HTERT RPE-1 (cell line): Measurements from ENCODE around the gene ISL2.

Experiments
- in situ Hi-C: fragments of 300-500 bp; cut with MboI; formaldehyde crosslinking; loops from 4 replicates; pipeline ENCODE4 v1.14.3; 2020; ENCODE audit warnings: low sequenced_read_pairs

ISL2 gene

DNA sequence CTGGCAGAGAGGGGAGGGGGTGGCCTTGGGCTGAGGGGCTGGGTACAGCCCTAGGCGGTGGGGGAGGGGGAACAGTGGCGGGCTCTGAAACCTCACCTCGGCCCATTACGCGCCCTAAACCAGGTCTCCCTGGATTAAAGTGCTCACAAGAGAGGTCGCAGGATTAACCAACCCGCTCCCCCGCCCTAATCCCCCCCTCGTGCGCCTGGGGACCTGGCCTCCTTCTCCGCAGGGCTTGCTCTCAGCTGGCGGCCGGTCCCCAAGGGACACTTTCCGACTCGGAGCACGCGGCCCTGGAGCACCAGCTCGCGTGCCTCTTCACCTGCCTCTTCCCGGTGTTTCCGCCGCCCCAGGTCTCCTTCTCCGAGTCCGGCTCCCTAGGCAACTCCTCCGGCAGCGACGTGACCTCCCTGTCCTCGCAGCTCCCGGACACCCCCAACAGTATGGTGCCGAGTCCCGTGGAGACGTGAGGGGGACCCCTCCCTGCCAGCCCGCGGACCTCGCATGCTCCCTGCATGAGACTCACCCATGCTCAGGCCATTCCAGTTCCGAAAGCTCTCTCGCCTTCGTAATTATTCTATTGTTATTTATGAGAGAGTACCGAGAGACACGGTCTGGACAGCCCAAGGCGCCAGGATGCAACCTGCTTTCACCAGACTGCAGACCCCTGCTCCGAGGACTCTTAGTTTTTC, 4.9 kb downstream of the ISL2 start:
- in situ Hi-C loops = no loop called here

DNA sequence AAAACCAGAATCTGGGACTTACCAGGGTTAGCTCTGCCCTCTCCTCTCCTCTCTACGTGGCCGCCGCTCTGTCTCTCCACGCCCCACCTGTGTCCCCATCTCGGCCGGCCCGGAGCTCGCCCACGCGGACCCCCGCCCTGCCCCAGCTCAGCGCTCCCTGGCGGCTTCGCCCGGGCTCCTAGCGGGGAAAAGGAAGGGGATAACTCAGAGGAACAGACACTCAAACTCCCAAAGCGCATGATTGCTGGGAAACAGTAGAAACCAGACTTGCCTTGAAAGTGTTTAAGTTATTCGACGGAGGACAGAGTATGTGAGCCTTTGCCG, 5.4 kb downstream of the ISL2 start:
- in situ Hi-C loops = no loop called here

DNA sequence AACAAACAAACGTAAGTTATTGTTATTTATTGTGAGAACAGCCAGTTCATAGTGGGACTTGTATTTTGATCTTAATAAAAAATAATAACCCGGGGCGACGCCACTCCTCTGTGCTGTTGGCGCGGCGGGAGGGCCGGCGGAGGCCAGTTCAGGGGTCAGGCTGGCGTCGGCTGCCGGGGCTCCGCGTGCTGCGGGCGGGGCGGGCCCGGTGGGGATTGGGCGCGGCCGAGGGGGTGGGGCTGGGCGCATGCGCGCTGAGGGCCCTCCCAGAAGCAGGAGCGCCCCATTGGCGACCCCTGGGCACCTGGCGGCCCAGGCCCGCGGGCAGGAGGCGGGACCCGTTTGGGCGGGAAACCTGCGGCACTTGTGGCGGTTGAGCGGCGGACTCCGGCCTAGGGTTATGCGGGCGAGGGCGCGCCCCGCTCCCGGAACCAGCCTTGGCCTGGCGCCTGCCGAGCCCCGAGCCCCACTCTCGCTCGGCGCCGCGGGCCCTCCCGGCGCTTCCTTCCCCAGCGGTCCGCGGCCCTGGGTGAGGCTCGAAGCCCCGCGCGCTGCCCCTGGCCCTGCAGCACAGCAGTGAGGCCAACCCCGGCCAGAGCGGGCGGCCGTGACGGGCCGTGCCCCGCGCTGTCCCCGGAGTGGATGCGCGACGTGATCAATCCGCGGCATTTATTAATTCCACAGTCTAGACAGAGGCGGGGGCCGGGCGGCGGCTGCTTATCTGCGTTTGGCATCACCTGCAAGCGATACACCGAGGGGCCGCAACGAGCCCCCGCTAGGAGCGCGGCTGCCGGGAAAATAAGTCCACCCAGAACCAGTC, 6.0 kb downstream of the ISL2 start:
- in situ Hi-C loops = no loop called here

DNA sequence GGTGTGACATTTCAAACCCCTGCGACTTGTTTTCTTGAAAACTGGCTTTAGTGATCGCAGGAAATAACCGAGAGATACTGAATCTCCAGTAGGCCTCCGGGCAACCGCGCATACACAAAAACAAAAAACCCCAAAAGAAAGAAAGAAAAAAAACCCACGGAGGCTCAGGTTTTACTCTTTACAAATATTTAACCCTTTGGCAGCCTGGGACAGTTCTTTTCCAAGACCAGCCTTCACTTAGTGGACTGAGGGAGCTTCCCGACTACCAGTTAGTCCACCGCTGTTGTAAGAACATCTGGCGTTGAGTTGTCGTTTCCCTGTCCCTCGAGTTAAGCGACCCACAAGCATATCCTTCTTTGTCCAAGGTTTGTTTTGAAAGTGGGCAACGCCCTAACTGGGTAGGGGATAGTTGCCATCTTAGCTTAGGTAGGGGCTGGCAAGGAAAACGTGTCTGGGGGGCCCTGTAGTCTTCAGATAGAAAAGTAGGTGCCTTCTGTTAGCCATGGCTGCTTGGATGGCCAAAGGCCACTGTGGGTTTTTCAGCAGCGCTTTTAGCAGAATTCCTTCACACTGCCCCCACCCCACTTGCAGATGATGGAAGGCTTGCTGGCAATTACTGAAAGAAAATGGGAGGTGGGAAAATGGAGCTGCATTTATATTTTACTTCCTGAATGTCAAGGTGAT, 6.9 kb downstream of the ISL2 start:
- in situ Hi-C loops = no loop called here

DNA sequence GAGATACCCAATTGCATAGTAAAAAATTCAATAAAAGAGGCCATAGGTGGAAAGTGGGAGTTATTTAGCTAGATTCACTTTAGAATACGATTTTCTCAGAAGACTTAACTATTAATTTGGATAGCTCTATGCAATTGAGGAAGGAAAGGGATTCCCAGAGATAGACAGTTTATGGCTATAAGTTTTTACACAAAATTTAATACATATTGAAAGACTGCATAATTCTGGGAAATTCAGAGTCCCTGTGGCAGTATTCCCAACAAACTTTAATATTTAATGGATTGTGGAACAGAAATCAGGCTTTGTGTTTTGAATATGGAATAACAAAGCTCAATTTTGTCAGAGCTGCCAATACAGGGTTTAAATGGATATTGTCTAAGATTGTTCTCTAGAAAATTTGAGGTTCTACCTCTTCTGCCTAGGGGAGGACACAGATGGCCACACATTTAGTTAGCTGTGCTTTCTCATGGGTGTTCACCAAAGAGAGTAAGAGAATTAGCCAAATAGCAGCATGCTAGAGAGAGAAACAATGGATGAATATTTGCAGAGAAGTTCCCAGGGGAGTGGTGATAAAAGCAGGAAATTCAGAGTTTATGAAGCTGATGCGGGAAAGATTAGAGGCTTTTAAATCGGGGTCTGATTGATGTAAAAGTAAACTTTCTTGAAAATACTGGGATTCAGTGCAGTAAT, 8.5 kb downstream of the ISL2 start:
- in situ Hi-C loops = no loop called here

DNA sequence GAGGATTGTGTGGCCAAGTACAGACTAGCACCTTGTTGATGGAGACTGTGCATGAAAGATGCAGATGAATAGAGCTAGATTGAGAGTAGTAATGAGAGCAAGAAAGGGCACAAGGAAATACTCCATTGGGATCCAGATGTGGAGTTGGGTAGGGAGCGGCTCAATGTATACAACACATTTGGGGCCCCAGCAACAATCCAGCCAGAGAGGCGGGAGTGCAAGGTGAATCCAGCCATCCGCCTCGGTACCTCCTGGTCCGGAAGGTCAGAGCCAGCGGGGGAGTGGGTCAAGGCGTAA, 9.0 kb downstream of the ISL2 start:
- in situ Hi-C loops = no loop called here

DNA sequence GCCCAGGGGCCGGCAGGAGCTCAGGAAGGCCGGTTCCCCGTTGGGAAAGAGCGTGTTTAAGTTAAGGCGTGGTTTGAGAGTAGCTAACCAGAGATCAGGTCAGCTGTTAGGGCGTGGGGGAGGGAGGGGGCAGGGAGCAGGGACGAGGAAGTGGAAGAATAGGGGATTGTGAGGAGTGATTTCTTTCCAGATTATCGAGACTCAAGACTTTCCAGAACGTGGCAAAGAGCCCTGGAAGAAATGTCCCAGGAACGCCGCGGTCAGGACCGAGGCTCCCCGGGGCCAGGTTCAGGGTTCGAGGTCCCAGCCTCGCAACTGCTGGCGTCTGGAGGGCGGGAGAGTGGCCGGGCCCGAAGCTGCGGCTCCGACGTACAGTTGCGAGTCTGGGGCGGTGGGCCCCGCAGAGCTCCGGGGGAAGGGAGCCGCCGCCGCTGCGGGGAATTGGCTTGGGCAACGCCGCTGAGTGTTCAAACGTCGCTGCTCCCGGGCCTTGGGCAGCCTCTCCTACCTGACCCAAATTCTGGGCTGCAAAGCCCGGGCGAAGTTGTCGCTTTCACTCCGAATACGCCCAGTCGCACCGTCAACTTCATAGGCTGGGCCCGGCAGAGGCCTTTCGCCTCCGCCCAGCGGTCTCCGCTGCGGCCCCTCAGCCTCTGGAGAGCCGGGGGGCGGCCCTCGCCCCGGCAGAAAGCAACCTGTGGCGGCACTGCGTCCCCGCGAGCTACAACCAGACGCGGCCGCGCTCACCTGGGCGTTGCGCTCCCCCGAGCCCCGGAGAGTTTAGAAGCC, 9.5 kb downstream of the ISL2 start:
- in situ Hi-C loops = no loop called here

DNA sequence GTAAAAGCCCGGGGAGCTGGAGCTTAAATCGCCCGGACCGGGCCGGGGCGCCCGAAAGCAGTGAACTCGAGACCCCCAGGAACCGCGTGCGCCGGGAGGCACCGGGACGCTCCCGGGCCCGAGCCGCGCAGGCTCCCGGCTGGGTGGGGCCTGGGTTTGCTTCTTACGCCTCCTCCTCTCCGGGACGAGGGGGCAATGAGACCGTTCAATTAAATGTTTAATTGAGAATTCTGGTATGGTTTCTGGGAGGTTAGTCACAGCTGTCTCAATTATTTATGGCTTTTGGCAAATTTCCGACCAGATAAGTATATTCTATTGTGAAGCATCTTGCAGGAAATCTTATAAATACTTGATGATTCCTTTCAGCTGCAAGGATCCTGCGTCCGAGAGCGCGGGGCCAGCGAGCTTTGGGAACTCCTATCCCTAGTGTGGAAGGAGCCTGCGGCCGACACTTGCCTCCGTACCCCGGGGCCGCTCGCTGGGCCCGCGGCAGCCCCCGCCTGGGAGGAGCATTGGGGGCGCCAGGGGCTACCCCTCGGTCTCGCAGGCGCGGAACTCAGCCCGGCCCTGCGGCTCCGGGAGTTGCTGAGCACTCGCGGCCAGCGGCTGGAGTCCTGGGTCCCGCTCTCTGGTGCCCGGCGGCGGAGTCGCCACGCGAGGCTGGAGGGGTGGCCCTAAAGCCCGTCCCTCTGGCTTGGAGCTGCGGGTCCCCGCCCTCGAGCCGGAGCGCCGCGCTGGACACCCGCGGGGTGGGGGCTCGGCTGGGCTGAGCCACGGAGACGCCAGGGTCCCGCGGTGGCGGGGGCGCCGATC, 10.3 kb downstream of the ISL2 start:
- in situ Hi-C loops = no loop called here

DNA sequence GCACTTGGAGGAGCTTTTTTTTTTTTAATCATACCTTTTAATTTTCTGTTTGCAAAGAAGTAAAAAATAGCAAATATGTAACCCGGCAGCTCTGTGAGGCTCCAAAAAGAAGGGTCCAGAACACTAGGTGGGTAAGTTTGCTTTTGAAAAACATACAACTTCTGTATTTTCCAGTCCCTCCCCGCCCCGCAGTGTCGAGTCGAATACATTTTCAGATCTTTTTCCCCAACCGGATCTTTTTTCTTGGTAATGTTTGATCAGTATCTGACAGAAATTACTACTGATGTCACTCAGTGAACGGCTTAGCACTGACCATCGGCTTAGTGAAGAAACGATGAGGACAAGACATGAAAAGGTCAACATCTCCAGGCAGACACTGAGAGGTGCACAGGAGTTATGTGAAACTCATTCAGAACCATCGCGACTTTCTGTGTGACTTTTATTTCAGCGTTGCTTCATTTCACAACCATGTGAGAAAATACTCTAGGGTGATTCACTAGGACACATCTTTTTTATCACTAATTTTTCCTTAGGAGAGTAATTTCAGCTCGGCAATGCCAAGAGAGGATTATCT, 11.0 kb downstream of the ISL2 start:
- in situ Hi-C loops = no loop called here

DNA sequence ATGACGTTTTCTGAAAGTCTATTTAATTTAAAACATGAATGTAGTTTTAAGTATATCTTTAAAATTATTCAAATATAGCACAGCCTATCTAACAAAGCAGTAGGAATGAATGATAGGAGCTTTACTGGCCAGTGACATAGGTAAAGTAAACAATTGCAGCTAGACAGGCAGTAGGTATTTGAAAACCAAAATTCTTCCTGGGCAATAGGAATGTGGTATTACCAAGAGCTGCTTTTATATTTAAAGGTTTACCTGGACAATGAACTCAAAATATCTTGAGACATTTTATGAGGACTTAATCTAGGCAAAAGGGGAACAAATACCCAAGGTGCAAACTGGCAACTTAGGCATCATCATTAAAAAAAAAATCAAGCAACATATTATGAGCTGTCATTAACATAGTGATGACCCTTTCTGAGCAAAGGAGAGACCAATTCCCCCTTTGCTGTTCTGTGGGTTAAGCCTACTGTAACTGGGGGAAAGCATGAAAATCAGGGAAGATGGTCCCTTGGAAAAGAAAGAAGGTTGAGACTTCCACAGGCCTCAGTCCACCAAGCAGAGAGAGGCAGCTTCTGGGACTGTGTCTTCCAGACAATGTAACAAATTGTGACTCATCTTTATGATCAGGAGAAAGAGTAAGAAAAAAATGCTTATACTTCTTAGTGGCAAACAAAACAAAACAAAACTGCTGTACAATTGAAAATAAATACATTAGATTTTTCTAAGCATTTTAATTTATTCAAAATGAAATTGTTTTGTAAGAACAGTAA, 12.9 kb downstream of the ISL2 start:
- in situ Hi-C loops = no loop called here

DNA sequence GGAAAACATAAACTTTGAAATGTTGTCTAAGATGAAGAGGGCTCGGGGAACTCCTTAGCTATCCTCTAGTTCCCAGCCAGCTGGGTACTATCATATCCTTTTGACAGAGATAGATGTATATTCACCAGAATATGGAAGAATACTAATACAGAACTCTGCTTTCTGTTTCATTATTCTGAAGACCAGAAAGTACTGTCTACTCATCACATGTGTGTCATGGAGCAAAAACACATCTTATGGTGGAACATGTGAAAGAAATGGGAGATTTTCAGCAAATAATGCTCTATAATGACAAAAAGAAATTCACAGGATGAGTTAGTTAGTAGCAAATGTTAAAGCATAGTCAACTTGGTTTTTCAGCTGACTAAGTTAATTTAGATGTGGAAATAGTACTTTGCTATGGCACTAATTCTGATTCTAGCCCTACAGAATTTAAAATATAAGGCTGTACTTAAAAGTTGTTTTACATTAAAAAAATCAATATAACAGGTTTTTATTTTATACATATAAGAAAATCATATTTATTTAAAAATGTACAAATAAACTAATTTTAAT, 16.5 kb downstream of the ISL2 start:
- in situ Hi-C loops = no loop called here

DNA sequence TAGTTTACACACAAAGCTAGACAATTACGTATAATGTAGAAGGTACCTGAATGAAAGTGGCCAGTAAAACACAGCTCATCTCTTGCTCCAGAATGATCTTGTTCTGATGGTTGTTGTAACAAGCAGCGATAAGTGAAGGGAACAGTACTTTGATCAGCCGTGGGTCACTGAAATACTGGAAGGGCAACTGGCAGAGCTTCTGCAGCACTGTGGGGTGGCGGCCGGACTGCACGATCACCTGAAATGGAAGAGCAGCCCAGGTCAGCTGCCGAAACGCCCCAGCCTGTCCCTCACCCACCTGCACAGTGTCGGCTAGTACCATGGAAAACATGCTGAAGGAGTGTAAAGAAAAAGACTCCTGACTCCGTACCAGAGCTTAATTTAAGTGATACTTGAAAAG, 17.3 kb downstream of the ISL2 start:
- in situ Hi-C loops = no loop called here

DNA sequence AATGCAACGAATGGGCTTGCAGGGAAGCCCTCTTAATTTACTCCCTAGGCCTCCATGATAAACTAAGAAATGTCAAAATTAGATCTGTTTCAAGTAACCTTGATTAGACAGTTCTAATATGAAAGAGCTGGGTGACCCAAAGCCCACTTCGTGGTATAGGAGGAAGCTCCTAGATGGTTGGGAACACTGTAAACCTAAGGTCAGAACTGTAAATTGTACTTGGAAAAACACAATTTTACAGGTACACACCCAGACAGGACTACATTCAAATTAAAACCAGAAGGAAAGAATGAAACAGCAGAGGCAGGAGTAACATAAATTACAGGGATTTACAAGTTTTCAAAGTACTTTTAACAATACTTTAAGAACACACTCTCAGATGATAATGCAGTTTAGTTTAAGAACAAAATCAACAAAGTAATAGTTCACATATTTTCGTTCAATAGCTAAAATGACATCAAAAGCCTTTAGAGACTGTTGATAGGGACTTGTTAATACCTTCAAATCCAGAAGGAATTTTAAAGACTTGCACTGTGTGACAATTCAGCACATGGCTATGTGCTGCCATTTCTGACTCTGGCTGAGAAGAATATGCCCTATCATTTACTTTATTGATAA, 18.4 kb downstream of the ISL2 start:
- in situ Hi-C loops = no loop called here

DNA sequence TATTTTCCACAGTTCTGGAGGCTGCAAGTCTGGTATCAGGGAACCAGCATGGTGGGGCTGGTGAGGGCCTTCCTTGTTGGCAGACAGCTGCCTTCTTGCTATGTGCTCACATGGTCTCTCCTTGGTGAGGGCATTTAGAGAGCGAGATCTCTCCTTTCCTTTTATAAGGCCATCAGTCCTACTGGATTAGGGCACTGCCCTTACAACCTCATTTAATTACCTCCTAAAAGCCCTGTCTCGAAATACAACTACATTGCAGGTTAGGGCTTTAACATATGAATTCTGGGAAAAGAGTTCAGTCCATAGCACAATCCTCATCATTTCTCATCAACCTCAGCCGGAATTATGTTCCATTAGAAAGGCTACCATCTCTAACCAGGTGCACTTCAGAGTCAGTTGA, 21.9 kb downstream of the ISL2 start:
- in situ Hi-C loops = no loop called here

DNA sequence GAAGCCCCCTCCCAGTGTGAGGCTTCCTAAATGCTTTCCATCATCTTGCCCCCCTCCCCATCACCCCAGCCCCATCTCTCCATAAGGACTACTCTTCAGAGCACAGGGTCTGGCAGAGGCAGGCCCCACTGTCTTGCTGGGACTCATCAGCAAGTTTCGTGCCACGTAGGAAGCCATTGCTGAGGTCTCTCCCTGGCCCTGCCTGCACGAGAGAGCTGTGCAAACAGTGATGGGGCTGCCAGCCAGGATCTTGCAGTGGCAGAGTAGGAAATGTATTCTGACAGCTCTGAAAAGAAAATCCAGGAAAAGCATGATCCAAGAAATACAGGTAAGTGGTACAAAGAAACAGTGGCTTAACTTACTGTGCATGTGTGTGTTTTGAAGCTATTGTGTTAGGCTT, 22.6 kb downstream of the ISL2 start:
- in situ Hi-C loops = no loop called here

DNA sequence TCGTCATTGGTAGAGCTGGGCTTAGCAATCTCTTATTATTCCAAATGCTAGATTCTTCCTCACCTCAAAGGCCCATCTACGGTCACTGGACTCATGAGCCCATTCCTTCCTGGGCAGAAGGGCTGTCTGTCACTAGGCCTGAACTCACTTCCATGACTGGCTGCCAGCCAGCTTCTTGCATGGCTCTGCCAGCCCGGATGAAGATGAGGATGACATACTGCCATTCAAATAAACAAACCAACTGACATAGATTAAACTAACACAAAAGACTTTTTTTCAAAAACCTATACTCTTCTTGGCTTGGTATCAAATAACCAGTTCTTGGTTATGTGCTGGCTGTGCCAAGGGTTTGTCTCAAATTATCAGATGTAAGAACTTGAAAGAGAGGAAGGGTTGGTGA, 23.8 kb downstream of the ISL2 start:
- in situ Hi-C loops = no loop called here

DNA sequence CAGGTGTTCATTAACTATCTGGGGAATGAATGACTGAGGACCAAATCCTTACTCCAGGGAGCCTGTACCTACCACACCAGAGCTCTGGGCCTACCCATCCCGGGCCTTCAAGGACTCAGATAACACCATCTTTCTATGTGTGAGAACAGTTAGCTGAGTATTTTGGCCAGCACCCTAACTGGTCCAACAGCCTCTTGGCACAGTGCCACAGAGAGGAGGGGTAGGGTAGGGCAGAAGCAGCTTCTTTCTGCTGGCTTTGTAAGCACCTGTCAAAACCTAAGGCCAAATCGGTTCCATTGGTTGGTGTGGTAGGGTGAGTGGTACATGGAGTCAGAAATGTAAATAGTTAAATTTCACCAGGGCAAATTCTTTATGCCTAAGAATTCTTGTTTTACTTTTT, 26.7 kb downstream of the ISL2 start:
- in situ Hi-C loops = no loop called here

DNA sequence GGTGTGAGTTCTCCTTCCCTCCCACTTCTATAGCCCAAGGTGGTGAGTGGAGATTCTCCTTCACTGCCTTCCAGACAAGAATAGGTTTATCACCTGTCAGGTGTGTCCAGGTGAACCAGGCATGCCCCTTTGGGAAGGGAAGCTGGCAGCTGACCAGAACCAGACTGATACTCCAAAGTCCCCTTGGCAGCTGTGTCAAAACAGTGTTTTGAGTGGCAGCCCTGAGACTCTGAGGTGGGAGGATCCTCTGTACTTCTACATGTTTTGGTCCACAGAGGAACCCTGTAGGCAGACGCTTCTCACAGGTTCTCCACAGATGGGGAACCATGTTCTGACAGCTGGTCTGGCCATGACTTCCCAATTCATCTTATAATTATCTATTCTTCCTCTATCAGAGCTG, 30.1 kb downstream of the ISL2 start:
- in situ Hi-C loops = no loop called here
